Aorta (tissue), 5 donors: ENCODE measurements around the gene PRELP. TPM values are rescaled to one million over a fixed set of nuclear protein-coding genes. Genes with fewer than 3 reads are reported as not detected.

Source experiments
- ATAC-seq: fragments of 200-7000 bp; cut with Tn5 transposase; one replicate; pipeline ENCODE4 v1.9.1; 2022; ENCODE audit warnings: moderate library complexity; ENCODE audit not compliant: low FRiP score
- DNase-seq, 2 donors: peaks; one replicate each; pipeline ENCODE4 v3.0.0-alpha.2; 2020
- H3K27ac ChIP-seq, 2 donors: one replicate each; pipeline ENCODE4 v1.5.1; 2013; ENCODE audit warnings: low read length in 2 of 2, mild to moderate bottlenecking in 2 of 2, moderate library complexity in 2 of 2, control low read depth in 1 of 2, inconsistent platforms in 1 of 2, low read depth in 1 of 2
- H3K27me3 ChIP-seq, 2 donors: one replicate each; pipeline ENCODE4 v1.6.1; 2013; ENCODE audit warnings: control low read depth in 1 of 2, low read length in 1 of 2, mild to moderate bottlenecking in 1 of 2, moderate library complexity in 1 of 2; ENCODE audit not compliant: insufficient read depth in 2 of 2, control insufficient read depth in 1 of 2
- H3K36me3 ChIP-seq, 2 donors: one replicate each; pipeline ENCODE4 v1.6.1; 2013; ENCODE audit warnings: control low read depth in 1 of 2, low read length in 1 of 2, mild to moderate bottlenecking in 1 of 2; ENCODE audit not compliant: insufficient read depth in 2 of 2, control insufficient read depth in 1 of 2
- H3K4me1 ChIP-seq, 2 donors: one replicate each; pipeline ENCODE4 v1.6.1; 2013; ENCODE audit warnings: low read length in 2 of 2, control low read depth in 1 of 2, mild to moderate bottlenecking in 1 of 2, moderate library complexity in 1 of 2; ENCODE audit not compliant: insufficient read depth in 2 of 2, control insufficient read depth in 1 of 2
- H3K4me3 ChIP-seq, 2 donors: one replicate each; pipeline ENCODE4 v1.5.1; 2013; ENCODE audit warnings: low read length in 2 of 2, control low read depth in 1 of 2, mild to moderate bottlenecking in 1 of 2
- H3K9me3 ChIP-seq: one replicate; pipeline ENCODE4 v1.6.1; 2013; ENCODE audit warnings: mild to moderate bottlenecking, low read length; ENCODE audit not compliant: control insufficient read depth
- WGBS, 2 donors: extraction: QIAGEN DNeasy Blood & Tissue Kit; methylation state at CpG; one replicate each; pipeline ENCODE4 v1.1.7; 2013; 5-methylcytosine and 5-hydroxymethylcytosine counted together
- intact Hi-C, 2 donors: fragments of 100-400 bp; cut with DNase I; formaldehyde crosslinking; loops; one replicate each; pipeline versions ENCODE4 v1.14.2 to v1.15.0; 2022
- polyA plus RNA-seq, 2 donors: library from polyadenylated mRNA; stranded (reverse); fragments of 200-250 nt; gene quantifications; one replicate each; pipeline ENCODE4 v1.2.3, GENCODE V29; 2013
- total RNA-seq, 2 donors: library from RNA; stranded (reverse); fragmentation: NEBNext Ultra II Directional; extraction: Animal tissue kit (Norgen Biotek cat#: 25700); gene quantifications; one replicate each; pipeline ENCODE4 v1.2.1, GENCODE V29; 2021
- donor health status: healthy with polysubstance abuse.
- donor health status: Bipolar disorder and iron deficiency.
- donor health status: DM: no; HTN: no; CAD: no.
- donor health status: DM: no; HTN: no; CAD: no.
- donor health status: DM: yes; HTN: yes; CAD: no.

PRELP gene
- total and polyA plus RNA-seq, 4 donors: 152 to 217 (median 176) TPM

DNA sequence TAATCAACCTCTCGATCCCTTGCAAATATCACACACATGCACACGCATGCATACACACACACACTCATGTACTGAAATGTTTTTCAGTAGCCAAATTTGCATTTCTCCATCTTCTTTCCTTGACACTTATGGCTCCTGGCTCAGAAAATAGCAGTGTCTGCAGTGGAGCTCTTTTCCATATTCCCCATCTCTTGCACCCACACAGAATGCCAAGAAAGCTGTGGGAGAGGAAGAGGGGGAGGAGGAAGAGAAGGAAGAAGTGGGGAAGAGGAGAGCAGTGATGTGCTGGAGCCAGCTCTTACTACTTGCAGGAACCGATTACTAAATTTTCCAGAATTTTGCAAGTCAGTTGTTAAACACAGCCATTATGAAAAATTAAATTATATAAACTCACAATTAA, 28.2 kb downstream of the PRELP start:
- Histone ChIP-seq H3K27me3 (no peaks in the 10 kb centered on the region), H3K27ac (no peak overlapping the region), H3K4me3 (no peak overlapping the region), H3K4me1 (no peaks in the 10 kb centered on the region), H3K9me3 (no peaks in the 10 kb centered on the region), H3K36me3 (no peaks in the 10 kb centered on the region)
- DNase-seq: no peak
- no peak for ATAC-seq
- intact Hi-C loops: loop anchor here (1.0 to 5.0 kb wide), 2 partner anchors 123 to 198 kb away; partner anchors contain the start of gene ATP2B4 (in 1 of the 2)
- 86 to 90% methylated on average over 3 of the region's 3 CpGs for WGBS, 2 donors

DNA sequence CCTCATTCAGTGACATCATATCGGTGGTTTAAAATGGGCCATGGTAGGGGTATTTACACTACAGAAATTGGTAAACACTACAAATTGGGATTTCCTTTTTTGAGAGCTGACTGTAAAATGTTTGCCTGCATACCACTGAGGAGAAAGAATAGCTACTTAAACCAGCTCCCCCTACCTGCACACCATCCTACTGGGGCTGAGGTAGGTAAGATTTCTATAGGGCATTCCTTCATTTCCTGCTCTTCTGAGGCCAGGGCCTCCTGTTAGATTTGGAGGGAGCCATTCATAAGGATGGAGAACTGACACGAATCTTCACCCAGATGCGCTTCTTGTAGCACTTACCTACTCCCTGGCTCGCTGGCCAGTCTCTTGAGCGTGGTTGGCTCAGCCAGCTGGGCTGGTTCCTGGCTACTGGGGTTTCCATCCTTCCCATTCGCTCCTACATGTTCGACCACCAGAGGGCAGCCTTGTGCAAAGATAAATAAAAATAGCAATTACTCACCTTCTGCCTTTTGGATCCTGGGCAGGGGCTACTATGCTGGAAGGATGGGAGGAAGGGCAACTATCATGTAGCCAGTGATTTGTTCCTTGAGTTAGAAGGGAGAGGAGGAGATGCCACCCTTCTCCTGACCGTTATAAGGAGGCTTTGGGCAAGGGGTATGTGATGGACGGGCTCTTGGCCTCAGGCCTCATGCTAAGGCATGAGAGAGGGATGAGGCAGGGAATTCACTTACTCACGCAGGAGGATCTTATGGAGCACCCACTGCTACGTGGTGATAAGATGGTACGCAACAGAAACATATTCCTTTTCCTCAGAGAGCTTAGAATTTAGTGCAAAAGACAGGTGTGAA, 29.0 kb downstream of the PRELP start:
- peak; percentile 83 for ATAC-seq
- peak; percentile 85 to 94 for DNase-seq
- H3K4me1 ChIP-seq: no peaks in the 10 kb centered on the region

DNA sequence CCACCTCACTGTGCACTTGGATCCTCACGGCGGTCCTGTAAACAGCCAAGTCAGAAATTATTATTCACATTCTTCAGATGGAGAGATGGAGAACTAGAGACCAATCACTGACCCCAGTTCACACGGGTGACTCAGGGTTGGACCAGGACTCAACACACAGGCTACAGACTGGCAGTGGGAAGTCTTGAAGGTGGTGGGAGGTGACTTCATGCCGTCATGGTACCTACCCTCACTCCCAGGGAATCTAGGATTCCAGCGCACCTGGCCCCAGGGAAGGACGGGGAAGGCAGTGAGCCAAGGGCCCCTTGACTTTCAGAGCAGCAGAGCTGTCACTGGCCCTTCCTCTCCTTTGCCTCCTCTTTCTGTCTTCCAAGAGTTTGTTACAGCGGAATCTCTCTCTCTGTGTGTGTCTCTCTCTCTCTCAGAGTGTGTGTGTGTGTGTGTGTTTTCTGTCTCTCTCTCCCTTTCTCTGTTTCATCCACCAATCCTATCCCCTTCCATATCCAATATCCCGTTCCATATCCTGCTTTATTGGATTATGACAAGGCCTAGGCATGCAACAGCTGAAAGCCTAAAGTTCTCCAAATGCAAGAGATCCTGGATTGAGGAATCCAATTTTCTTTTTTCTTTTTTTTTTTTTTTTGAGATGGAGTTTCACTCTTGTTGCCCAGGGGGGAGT, 30.1 kb downstream of the PRELP start:
- intact Hi-C loops: loop anchor here (2.0 to 5.0 kb wide), 4 partner anchors 52 to 191 kb away; partner anchors contain the start of gene ATP2B4 (in 1 of the 2)
- ATAC-seq (no peak), DNase-seq (peak in 1 of 2 donors; percentile 45)
- H3K27ac ChIP-seq: no peak overlapping the region
- H3K4me3 ChIP-seq: no peak overlapping the region
- H3K36me3 ChIP-seq: no peaks in the 10 kb centered on the region
- no peaks in the 10 kb centered on the region for H3K4me1 ChIP-seq
- H3K27me3 ChIP-seq: no peaks in the 10 kb centered on the region
- WGBS, 2 donors: 89 to 90% methylated on average over 8 of the region's 8 CpGs
- no peaks in the 10 kb centered on the region for H3K9me3 ChIP-seq

More for the DNA sequence above, 29.0 kb downstream of the PRELP start:
- Histone ChIP-seq H3K27ac (no peak overlapping the region), H3K4me3 (no peak overlapping the region), H3K27me3 (no peaks in the 10 kb centered on the region), H3K36me3 (no peaks in the 10 kb centered on the region), H3K9me3 (no peaks in the 10 kb centered on the region)
- intact Hi-C loops: loop anchor here (1.0 to 5.0 kb wide), 4 partner anchors 53 to 198 kb away; partner anchors contain the start of gene ATP2B4 (in 2 of the 2)
- WGBS, 2 donors: 26 to 28% methylated on average over 12 of the region's 12 CpGs

DNA sequence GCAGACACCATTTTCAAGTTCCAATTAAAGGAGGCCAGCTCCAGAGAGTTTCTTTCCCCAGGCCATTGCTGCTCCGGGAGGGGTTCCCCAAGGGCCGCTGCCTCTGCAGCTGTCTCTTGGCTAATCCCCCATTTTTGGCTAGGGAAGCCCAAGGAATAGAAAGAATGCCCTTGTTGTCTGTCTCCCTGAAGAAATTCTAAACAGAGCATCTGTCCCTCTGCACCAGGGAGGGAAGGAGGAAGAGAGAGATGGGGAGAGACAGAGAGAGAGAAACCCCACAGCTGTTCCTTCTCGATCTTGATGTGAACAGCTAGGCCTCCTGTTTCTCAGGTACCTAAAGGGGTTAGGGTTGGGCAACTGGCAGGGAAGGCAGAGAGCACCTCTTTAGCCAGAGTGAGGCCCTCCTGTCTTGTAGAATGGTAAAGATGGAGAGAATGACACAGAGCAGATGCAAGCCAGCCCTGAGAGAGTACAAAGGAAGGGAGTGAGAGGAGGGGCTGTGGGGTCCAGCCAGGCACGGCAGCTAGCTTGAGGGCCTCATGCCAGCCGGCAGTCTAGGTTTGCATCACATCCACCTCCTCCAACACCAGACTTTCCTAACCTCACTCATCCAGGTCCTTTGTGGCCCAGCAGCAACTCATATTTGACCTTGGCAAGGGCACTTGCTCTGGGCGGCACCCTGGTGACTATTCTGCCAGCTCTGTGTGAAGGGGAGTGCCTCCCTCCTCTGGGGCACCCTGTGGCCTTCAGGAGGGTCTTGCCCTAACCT, 31.4 kb downstream of the PRELP start:
- intact Hi-C loops: loop anchor here (2.0 to 5.0 kb wide), 4 partner anchors 50 to 190 kb away; partner anchors contain the start of gene ATP2B4 (in 1 of the 2)
- peak in 1 of 2 donors; percentile 83 for DNase-seq
- no peak for ATAC-seq
- no peaks in the 10 kb centered on the region for H3K4me1 ChIP-seq
- H3K36me3 ChIP-seq: no peaks in the 10 kb centered on the region
- no peaks in the 10 kb centered on the region for H3K27me3 ChIP-seq
- no peak overlapping the region for H3K27ac ChIP-seq
- no peaks in the 10 kb centered on the region for H3K9me3 ChIP-seq
- 52 to 62% methylated on average over 6 of the region's 6 CpGs for whole genome bisulfite sequencing, 2 donors
- no peak overlapping the region for H3K4me3 ChIP-seq

DNA sequence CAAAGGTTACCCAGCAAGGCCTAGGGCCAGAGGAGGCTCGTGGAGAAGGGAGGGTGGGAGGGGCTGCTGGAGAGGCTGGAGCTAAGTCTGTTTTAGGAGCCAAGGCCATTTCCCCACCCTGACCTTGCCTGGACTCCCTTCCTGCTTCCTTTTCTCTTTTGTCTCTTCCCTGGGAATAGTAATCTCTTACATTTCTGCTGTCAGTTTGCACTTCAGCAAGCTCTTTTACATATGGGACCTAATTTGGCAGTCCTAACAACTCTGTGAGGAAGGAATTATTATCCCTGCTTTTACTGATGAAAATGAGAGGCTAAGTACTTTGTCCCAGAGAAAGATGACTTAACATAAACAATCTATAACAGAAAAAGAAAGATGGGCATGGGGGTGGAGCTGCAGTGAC, 32.2 kb downstream of the PRELP start:
- Histone ChIP-seq H3K4me1 (no peaks in the 10 kb centered on the region), H3K27ac (no peak overlapping the region), H3K4me3 (no peak overlapping the region), H3K36me3 (no peaks in the 10 kb centered on the region), H3K27me3 (no peaks in the 10 kb centered on the region), H3K9me3 (no peaks in the 10 kb centered on the region)
- 0 to 15% methylated on average over 1 of the region's 1 CpG for WGBS, 2 donors
- ATAC-seq (no peak), DNase-seq (no peak)
- intact Hi-C loops: loop anchor here (2.0 to 5.0 kb wide), 4 partner anchors 50 to 189 kb away; partner anchors contain the start of gene ATP2B4 (in 1 of the 2)

DNA sequence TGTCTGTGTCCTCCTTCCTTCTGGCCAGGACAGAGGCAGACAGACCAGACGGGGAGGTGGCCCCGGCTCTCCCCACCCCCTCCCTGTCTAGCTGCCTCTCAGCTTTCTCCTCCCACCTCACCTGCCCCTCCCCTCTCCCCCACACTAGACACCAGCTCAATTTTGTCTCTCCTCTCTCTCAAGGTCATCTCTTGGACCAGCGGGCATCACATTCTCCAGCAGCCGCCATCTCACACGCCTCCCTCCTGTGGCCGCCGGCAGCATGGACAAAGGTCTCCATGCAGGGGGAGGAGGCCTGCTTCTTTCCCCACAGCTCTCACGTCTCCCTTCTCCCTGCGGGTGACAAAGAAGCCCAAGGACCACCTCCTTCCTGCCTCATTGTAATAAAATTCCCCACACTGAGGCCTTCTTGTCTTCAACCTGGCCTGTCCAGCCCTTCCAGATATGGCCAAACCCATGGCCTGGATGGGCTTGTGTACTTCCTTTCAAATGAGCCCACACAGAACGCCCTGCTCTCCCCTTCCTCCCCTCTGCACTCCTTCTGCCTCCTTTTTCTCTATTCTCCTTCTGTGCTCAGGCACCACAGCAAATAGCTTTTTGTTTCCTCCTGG, 33.0 kb downstream of the PRELP start:
- Histone ChIP-seq H3K9me3 (no peaks in the 10 kb centered on the region), H3K4me1 (no peaks in the 10 kb centered on the region), H3K4me3 (no peak overlapping the region), H3K36me3 (no peaks in the 10 kb centered on the region), H3K27me3 (no peaks in the 10 kb centered on the region), H3K27ac (no peak overlapping the region)
- DNase-seq (peak in 1 of 2 donors; percentile 68), ATAC-seq (no peak)
- WGBS, 2 donors: 83 to 87% methylated on average over 10 of the region's 10 CpGs
- intact Hi-C loops: loop anchor here (5.0 kb wide), 3 partner anchors 49 to 119 kb away; partner anchors contain the start of gene ATP2B4 (in 1 of the 2)

DNA sequence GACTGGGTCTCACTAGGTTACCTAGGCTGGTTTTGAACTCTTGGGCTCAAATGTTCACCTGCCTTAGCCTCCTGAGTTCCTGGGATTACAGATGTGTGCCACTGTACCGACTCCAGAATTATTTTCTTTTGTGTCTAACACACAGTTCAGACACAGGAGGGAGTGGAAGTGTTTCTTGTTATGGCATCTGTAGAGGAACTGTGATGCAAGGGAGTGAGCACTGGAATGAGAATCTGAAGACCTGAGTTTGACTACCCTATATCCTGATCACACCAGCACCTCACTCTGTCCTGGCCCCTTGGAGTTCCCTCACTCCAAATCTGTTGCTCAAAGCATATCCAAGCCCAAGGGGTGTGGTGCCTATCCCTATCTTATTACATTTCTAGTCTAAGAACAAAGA, 33.5 kb downstream of the PRELP start:
- H3K4me1 ChIP-seq: no peaks in the 10 kb centered on the region
- 37 to 67% methylated on average over 1 of the region's 1 CpG for WGBS, 2 donors
- no peak overlapping the region for H3K27ac ChIP-seq
- ATAC-seq (no peak), DNase-seq (peak in 1 of 2 donors; percentile 17)
- H3K4me3 ChIP-seq: no peak overlapping the region
- no peaks in the 10 kb centered on the region for H3K9me3 ChIP-seq
- intact Hi-C loops: loop anchor here (5.0 kb wide), 3 partner anchors 48 to 118 kb away; partner anchors contain the start of gene ATP2B4 (in 1 of the 2)
- no peaks in the 10 kb centered on the region for H3K36me3 ChIP-seq
- no peaks in the 10 kb centered on the region for H3K27me3 ChIP-seq

DNA sequence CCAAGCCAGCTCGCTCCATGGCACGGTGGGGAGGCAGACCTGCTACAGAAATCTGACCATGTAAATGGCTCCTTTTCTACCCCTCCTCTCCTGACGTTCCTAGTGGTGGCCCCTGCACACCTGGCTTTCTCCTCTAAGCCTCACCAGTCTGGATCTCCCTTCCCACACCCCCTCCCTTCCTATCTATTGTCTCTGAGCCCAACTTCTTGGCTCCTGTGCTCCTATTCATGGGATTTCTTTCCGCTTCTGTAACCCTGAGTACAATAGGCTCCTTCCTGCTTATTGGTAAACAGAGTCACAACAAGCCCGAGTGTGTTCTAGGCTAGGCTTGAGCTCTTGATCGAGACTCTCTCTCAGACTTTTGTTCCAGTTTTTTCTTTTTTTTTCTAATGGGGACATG, 35.9 kb downstream of the PRELP start:
- WGBS, 2 donors: 91 to 92% methylated on average over 6 of the region's 6 CpGs
- no peak overlapping the region for H3K4me3 ChIP-seq
- H3K36me3 ChIP-seq: no peaks in the 10 kb centered on the region
- intact Hi-C loops: no loop called here
- DNase-seq (peak in 1 of 2 donors; percentile 61), ATAC-seq (no peak)
- H3K9me3 ChIP-seq: no peaks in the 10 kb centered on the region
- H3K27me3 ChIP-seq: no peaks in the 10 kb centered on the region
- no peak overlapping the region for H3K27ac ChIP-seq
- H3K4me1 ChIP-seq: no peaks in the 10 kb centered on the region
